GM12865 (cell line): ENCODE measurements around the gene CRB3.

Source experiments
- DNase-seq: peaks from one replicate; pipeline ENCODE4 v3.0.0; 2010; ENCODE audit warnings: low read depth
- H3K4me3 ChIP-seq: 2 replicates; pipeline ENCODE4 v1.5.1; 2011; ENCODE audit warnings: mild to moderate bottlenecking, low read depth, low read length, control low read depth
- CTCF ChIP-seq: IDR thresholded peaks from 2 replicates; pipeline ENCODE4 v1.5.1; 2011; ENCODE audit warnings: low read length, control low read depth, low read depth, inconsistent platforms; ENCODE audit not compliant: insufficient read depth; ENCODE audit errors: missing control alignments

CRB3 gene

GRCh38 chr19:6421075-6422014, 42.7 kb upstream of the CRB3 start:
- TF ChIP-seq CTCF = no peak
- no peak for DNase-seq
- H3K4me3 ChIP-seq = no peak overlapping the region

GRCh38 chr19:6423499-6424194, 40.4 kb upstream of the CRB3 start:
- DNase-seq = peak; percentile 56
- no peak for TF ChIP-seq CTCF
- peak overlapping the region; percentile 72 for H3K4me3 ChIP-seq

- H3K4me3 ChIP-seq = peak within 1 kb of the TSS; percentile 72
- TF ChIP-seq CTCF = no peak
- peak; percentile 46 for DNase-seq
Measured at GRCh38 chr19:6424195-6424938, 39.7 kb upstream of the CRB3 start, which contains the start of gene KHSRP. TSS of gene KHSRP (minus strand) at chr19:6424811. CDS start at chr19:6424701, 110 bp downstream.

GRCh38 chr19:6424939-6425731, 38.9 kb upstream of the CRB3 start:
- TF ChIP-seq CTCF = no peak
- peak; percentile 100 for DNase-seq
- peak overlapping the region; percentile 45 for H3K4me3 ChIP-seq

- no peak for DNase-seq
- no peak for TF ChIP-seq CTCF
- H3K4me3 ChIP-seq = peak overlapping the region; percentile 45
Measured at GRCh38 chr19:6425732-6426620, 38.1 kb upstream of the CRB3 start.
